HG02623 (cell line): ENCODE results near the gene SELENOW.
"Not testable (repeated sequence)": the region's sequence is repeated elsewhere in the genome, so short reads cannot be mapped to it uniquely, and the experiment has no call there.

Experiments used
- ATAC-seq: cut with Tn5 transposase; IDR thresholded peaks from one replicate; pipeline ENCODE4 v1.9.1; 2021; ENCODE audit warnings: moderate library complexity; ENCODE audit not compliant: unreplicated experiment

SELENOW gene

DNA sequence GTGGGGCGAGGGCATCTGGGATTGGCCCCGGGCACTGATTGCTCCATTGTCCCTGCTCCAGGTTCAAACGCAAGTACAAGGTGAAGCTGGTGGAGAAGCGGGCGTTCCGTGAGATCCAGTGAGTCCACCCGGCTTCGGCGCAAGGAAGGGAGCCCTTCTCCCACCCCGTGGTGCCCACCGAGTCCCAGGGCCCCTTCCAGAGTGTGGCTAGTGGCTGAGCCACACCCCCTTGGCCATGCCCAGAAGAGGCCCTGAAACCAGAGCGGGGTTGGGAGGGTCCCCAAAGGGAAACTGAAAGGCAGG, 21.9 kb upstream of the SELENOW start:
- no peak for ATAC-seq

DNA sequence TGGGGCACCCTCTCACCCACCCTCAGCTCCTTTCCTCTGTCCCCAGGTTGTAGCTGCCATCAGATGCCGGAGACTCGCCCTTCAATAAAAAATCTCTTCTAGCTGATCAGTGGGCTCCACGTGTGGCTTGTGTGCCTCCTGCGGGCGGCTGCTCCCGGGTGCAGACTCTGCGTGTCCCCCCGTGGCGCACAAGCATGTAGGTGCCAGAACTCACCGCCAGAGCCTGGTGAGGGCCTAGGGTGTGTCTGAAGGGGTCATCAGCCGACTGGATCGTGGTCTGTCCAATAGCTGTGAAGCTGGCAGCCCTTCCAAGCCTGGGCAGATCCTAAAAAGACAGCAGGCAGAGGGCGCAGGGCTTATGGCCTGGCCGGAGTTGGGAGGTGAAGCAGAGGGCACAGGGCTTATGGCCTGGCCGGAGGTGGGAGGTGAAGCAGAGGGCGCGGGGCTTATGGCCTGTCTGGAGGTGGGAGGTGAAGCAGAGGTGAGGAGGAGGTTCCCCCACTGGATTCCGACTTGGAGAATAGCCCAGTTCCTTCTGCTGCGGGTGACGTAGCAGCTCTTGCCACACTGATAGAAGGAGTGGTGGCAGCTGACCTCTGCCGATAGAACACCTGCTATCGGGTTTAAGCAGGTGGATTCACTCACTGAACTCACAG, 21.4 kb upstream of the SELENOW start:
- no peak for ATAC-seq

GRCh38 chr19:47757617-47758442, 20.7 kb upstream of the SELENOW start:
- no peak for ATAC-seq

- ATAC-seq = no peak
These were observed 20.1 kb upstream of the SELENOW start for GRCh38 chr19:47758443-47758804.

DNA sequence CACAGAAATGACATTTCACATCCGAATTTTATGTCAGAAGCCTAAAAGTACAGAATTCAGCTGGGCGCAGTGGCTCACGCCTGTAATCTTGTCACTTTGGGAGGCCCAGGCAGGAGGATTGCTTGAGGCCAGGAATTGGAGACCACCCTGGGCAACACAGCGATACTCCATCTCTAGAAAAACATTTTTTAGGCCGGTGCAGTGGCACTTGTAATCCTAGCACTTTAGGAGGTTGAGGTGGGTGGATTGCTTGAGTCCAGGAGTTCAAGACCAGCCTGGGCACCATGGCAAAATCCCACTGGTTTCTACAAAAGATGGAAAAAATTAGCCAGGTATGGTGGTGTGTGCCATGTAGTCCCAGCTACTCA, 17.9 kb upstream of the SELENOW start:
- ATAC-seq = no peak

DNA sequence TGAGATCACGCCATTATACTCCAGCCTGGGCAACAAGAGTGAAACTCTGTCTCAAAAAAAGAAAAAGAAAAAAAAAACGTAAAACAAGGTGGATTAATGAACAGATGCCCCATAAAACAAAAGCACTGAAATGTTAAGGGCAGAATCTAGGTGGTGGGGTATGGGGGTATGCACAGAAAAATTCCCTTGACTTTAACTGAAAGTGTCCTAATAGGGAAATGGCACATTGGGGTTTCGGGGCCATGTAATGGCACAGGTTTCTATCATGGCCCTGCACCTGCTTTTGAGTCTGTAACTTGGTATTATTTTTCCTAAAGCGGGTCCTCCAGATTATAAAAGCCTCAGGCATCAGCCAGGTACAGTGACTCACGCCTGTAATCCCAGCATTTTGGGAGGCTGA, 16.9 kb upstream of the SELENOW start:
- no peak for ATAC-seq

GRCh38 chr19:47762151-47762550, 16.4 kb upstream of the SELENOW start:
- no peak for ATAC-seq

DNA sequence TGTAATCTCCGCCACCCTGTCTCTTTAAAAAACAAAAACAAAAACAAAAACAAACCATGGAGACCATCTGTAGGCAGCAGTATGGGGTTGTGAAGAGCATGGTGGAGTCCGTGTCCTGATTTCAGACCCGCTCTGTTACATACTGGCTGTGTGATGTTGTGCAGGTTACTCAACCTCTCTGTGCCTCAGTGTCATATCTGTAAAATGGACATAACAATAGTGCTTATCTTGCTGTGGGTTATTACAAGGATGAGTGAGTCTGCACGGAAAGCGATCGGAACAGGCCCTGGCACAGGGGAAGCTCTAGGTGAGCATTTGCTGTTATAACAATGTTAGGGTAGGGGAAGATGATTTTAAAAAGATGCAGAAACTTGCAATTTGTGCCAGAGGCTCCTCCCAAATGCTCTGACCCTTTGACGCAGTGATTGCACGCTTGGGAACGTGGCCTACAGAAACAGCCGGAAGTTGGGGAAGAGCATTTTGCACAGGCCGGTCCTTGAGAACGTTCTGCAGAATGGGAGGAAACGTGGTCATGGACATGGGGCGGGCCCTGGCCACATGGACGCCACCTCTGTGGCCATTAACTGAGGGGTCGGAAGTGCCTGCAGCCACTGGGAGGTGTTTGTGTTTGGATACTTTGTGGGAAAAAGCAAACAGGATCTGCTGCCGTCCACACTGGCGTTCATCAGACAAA, 15.7 kb upstream of the SELENOW start:
- no peak for ATAC-seq

DNA sequence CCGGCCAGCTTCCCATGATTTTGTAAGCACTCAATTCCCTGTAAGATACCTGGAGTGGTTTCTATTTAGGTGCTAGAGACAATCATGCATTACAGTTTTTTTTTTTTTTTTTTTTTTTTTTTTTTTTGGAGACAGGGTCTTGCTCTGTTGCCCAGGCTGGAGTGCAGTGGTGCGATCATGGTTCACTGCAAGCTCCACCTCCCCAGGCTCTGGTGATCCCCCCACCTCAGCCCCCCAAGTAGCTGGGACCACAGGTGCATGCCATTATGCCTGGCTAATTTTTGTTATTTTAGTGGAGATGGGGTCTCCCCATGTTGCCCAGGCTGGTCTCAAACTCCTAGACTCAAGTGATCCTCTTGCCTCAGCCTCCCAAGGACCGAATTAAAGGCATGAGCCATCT, 13.8 kb upstream of the SELENOW start:
- not testable (repeated sequence) for ATAC-seq

DNA sequence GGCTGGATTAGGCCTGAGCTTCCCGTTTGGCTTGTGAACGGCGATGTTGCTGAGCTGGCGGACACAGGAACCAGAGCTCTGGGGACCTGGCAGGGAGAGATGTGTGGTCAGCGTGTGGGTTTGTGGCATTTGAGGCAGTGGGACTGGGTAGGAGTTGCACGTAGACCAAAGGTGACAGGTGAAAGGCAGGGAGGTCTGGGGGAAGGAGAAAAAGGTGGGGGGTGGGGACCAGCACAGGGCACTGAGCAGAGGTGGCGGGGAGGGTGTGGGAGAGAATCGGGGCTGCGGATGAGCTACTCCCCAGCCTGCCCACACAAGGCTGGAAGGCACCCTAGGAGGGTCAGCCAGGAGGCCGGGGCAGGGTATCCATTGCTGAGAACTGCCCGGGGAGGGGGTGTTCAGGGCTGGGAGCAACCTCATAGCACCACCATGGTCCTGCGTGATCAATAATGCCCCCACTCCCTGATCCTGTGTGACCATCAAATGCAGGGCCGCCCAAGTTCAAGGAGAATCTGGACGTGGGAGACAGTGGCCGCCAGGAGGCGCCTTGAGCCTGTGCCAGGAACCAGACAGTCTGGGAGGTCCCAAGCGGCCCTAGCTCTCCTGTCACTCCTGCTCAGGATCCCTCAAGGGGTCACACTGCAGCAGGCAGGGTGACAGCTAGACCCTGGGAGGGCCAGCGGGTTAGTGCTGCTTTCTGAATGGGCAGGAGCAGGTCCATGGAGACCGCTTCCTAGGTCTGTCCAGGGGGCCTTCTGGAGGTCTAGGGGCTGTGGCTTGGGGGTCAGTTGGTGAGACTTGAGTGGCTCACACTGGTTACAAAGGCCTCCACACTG, 12.8 kb upstream of the SELENOW start:
- no peak for ATAC-seq

GRCh38 chr19:47766359-47766620, 12.2 kb upstream of the SELENOW start:
- ATAC-seq = no peak

DNA sequence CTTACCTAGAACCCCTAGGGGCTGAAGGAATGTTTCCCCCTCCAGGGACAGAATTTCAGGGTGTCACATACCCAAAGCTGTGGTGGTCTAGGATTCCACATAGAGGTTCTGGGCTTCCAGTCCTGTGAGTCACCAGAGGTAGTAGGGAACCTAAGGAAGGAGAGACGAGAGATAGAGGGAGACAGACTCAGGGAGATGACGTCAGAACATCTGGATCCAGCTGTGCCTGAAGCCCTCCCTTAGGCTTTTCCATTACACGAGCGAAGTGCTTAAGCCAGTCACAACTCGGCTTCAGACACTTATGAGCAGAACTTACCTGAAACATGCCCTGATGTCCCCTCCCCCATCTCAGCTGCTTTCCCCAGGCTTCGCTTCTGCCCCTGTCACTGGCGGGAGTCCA, 11.8 kb upstream of the SELENOW start:
- no peak for ATAC-seq

- ATAC-seq = no peak
These were observed 11.2 kb upstream of the SELENOW start for GRCh38 chr19:47767349-47767748.

DNA sequence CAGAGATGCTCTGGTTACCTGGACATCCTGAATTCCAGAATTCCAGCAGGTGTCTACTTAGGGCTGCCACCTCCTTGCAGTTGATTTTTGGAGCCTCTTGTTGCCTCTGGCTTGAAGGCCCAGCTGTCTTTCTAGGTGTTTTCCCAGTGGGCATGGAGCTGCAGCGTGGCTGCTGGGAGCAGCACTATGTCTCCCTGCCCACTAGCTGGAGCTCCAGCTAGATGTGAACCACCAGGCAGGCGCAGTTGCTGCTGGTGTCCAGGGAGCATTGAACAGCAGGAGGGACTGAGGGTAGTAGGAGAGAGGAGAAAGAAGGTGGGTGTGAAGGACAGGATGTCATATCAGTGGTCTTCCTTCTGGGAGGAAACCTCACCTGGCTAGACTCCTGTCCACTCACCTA, 9.9 kb upstream of the SELENOW start:
- ATAC-seq = no peak

DNA sequence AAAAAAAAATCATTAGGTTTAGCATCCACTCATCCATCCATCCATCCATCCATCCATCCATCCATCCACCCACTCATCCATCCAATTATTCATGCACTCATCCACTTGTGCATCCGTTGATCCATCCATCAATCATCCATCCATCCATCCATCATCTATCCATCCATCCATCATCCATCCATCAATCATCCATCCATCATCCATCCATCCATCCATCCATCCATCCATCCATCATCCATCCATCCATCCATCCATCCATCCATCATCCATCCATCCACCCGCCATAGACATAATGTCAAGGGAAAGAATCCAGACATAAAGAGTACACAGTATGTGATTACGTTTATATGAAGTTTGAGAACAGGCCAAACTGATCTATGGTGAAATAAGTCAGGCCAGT, 9.0 kb upstream of the SELENOW start:
- ATAC-seq = no peak

- ATAC-seq = not testable (repeated sequence)
These were observed 7.2 kb upstream of the SELENOW start for GRCh38 chr19:47771291-47771690.

DNA sequence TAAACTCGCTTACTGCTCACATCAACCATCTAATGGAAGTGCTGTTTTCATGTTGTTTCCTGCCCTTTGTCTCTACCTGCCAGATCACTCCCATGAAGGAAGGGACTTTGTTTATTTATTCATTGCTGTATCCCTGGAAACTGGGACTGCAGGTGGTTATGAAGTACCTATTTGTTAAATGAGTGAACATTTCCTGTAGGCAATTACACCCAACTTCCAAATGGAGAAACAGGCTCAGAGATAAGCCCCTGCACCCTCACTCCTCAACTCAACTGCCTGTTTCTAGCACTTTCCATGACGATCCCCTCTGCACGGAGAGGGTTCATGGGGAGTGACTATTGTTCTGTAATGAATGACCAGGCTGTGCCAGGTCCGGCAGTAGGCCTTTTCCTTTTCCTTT, 1.9 kb upstream of the SELENOW start:
- ATAC-seq = no peak

GRCh38 chr19:47777245-47778048, 1.1 kb upstream of the SELENOW start:
- ATAC-seq = not testable (repeated sequence)

DNA sequence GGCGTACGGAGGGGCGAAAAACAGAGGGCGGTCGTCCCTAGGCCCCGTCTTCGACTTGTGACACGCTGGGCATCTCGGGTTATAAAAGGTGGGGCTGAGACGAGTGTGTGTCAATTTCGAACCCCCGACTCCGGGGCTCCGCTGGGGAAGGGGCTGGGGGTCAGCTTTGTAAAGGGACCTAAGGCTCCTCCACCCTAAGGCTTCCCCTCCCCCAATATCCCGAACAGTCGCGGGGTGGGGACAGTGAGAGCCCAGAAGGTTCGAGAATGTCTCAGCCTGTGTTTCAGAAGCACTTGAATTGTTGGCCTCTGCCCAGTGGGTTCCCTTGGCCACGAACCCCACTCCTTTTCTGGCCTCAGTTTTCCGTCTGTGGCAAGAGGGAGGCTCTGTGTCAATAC, 450 bp downstream of the SELENOW start:
- no peak for ATAC-seq

- no peak for ATAC-seq
These were observed 1.2 kb downstream of the SELENOW start for GRCh38 chr19:47779524-47780214.
